ENCODE results near the gene TET3.

TET3 gene

GRCh38 chr2:73999881-74000597 is 15.3 kb downstream of the TET3 start:
- no peak for TF ChIP-seq CTCF (IDR thresholded peaks at IDR 0.05)

DNA sequence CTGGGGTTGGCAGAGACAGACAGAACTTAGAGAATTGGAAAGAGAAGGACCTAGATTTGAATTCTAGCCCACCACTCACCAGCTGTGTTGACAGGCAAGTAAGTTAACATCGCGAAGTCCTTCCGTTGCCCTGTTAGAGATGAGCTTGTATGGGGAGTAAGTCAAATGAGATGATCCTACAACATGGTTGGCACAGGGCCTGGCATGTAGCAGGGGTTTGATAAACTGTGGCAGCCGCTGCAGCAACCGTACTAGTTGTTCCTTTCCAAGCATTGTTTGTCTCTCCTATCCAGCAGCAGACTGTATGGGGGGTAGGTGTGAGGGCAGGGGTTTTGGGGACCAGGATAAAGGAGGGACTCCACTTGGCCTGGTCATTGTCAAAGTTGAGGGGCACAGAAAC is 16.0 kb downstream of the TET3 start:
- no peak for TF ChIP-seq CTCF (IDR thresholded peaks at IDR 0.05)

DNA sequence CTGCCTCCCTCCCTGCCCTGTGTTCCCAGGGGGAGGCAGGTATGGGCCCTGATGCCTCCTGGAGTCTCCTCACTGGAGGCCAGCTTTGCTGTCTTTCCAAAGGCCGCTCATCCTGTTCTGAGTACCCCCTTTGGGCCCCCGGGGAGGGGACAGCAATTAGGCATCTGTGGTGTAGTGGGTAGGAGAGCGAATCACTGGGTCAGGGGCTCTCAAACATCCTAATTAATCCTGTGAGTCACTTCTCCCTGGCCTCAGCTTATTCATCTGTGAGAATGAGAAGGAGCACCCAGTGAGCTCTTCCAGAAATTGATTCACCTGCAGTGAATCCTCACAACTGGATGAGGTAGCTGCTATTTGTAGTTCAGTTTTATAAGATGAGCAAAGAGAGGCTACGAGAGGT is 16.4 kb downstream of the TET3 start:
- TF ChIP-seq CTCF (IDR thresholded peaks at IDR 0.05) = no peak

DNA sequence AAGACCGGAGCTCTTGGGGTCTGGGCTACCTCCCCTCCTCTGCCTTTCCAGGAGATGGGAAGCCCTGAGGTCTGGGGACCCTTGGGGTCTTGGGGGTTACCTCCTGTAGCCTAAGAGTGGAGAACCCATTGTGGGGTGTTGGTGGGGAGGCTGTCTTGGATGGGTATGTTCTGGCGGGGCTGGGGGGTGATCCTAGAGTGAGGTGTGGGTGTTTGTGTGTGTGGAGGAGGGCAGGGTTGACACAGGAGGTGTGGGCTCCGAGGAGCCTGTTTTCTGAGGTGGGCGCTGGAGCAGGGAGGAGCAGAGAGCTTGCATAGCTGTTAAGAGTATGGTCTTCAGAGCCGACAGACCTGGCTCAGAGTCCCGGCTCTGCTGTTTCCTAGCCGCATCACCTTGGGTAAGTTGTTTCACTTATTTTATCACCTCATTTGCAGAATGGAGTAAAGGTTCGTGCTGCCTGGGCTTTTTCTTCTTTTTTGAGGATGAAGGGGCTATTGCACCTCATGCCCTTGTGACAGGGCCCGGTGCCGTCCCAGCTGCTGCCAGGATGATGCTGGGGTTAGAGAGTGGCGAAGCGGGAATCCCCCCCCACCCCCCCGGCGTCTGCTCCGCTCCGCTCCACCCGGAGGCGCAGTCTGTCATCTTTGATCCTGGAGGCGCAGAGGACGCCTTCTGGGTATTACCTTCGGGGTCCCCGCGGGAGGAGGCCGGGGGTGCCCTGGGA is 17.2 kb downstream of the TET3 start:
- no peak for TF ChIP-seq CTCF (IDR thresholded peaks at IDR 0.05)

- TF ChIP-seq CTCF (IDR thresholded peaks at IDR 0.05) = no peak
Observed at GRCh38 chr2:74002505-74003421, 18.1 kb downstream of the TET3 start.

- no peak for TF ChIP-seq CTCF (IDR thresholded peaks at IDR 0.05)
Observed at GRCh38 chr2:74003494-74004211, 18.9 kb downstream of the TET3 start.

Data from LNCAP (cell line).